AG09309 (cell line): ENCODE results near the gene CLASRP.

Experiments
- DNase-seq: peaks from one replicate; pipeline ENCODE4 v3.0.0-alpha.2; 2010; ENCODE audit warnings: low read depth
- H3K4me3 ChIP-seq: 2 replicates; pipeline ENCODE4 v1.5.1; 2011; ENCODE audit warnings: mild to moderate bottlenecking, low read depth, low read length, moderate library complexity; ENCODE audit not compliant: control insufficient read depth
- CTCF ChIP-seq: IDR thresholded peaks from 2 replicates; pipeline ENCODE4 v1.5.1; 2011; ENCODE audit warnings: mild to moderate bottlenecking, low read depth, low read length, inconsistent platforms; ENCODE audit not compliant: insufficient read depth, control insufficient read depth; ENCODE audit errors: missing control alignments

Gene CLASRP

GRCh38 chr19:45058622-45059159 is 19.8 kb downstream of the CLASRP start:
- no peak for TF ChIP-seq CTCF
- no peak overlapping the region for H3K4me3 ChIP-seq
- DNase-seq, result no peak

GRCh38 chr19:45059258-45059965 is 20.6 kb downstream of the CLASRP start:
- no peak for DNase-seq
- TF ChIP-seq CTCF, result peak; percentile 92
- no peak overlapping the region for H3K4me3 ChIP-seq

- TF ChIP-seq CTCF, result no peak
- no peak overlapping the region for H3K4me3 ChIP-seq
- DNase-seq, result no peak
These were observed 23.1 kb downstream of the CLASRP start for GRCh38 chr19:45061965-45062364.

- DNase-seq, result no peak
- H3K4me3 ChIP-seq, result no peak overlapping the region
- TF ChIP-seq CTCF, result no peak
These were observed 25.3 kb downstream of the CLASRP start for GRCh38 chr19:45063851-45064801.

- H3K4me3 ChIP-seq, result no peak overlapping the region
- DNase-seq, result no peak
- TF ChIP-seq CTCF, result no peak
These were observed 28.2 kb downstream of the CLASRP start for GRCh38 chr19:45066921-45067661.

GRCh38 chr19:45068041-45068440 is 29.2 kb downstream of the CLASRP start:
- TF ChIP-seq CTCF, result no peak
- no peak for DNase-seq
- H3K4me3 ChIP-seq, result no peak overlapping the region
